ENCODE measurements around the gene PLSCR5.

DNA sequence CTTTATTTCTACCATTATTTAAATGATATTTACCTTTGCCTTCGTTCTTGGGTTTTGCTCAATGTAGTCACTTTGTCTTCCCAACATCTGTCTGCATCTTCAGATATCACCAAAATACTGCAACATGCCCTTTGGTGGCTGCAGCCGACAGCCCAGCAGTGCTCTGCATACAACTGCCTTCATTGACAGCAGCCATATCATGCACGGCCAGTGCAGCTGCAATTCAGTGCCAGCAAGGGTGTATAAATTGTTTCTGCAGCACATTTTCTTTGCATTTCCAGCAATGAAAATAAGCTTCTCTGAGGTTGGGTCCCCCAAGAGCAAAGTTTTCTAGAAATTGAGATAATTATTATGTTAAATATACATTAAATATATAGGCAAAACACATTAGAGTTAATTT is 6.0 kb upstream of the PLSCR5 start:
- TF ChIP-seq, protein P1, sequence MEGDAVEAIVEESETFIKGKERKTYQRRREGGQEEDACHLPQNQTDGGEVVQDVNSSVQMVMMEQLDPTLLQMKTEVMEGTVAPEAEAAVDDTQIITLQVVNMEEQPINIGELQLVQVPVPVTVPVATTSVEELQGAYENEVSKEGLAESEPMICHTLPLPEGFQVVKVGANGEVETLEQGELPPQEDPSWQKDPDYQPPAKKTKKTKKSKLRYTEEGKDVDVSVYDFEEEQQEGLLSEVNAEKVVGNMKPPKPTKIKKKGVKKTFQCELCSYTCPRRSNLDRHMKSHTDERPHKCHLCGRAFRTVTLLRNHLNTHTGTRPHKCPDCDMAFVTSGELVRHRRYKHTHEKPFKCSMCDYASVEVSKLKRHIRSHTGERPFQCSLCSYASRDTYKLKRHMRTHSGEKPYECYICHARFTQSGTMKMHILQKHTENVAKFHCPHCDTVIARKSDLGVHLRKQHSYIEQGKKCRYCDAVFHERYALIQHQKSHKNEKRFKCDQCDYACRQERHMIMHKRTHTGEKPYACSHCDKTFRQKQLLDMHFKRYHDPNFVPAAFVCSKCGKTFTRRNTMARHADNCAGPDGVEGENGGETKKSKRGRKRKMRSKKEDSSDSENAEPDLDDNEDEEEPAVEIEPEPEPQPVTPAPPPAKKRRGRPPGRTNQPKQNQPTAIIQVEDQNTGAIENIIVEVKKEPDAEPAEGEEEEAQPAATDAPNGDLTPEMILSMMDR (IDR thresholded peaks at IDR 0.05): no peak
- no peak for TF ChIP-seq POLR2A (IDR thresholded peaks at IDR 0.05)

All from tibial nerve (tissue), 3 donors.